HG02759 (cell line): ENCODE results near the gene TMPRSS2.
A peak's percentile ranks its signal among the peaks of the same experiment; 100 is the strongest.

Experiments
- ATAC-seq: cut with Tn5 transposase; IDR thresholded peaks from one replicate; pipeline ENCODE4 v1.9.1; 2021; ENCODE audit warnings: mild to moderate bottlenecking, moderate library complexity; ENCODE audit not compliant: unreplicated experiment

The TMPRSS2 gene

DNA sequence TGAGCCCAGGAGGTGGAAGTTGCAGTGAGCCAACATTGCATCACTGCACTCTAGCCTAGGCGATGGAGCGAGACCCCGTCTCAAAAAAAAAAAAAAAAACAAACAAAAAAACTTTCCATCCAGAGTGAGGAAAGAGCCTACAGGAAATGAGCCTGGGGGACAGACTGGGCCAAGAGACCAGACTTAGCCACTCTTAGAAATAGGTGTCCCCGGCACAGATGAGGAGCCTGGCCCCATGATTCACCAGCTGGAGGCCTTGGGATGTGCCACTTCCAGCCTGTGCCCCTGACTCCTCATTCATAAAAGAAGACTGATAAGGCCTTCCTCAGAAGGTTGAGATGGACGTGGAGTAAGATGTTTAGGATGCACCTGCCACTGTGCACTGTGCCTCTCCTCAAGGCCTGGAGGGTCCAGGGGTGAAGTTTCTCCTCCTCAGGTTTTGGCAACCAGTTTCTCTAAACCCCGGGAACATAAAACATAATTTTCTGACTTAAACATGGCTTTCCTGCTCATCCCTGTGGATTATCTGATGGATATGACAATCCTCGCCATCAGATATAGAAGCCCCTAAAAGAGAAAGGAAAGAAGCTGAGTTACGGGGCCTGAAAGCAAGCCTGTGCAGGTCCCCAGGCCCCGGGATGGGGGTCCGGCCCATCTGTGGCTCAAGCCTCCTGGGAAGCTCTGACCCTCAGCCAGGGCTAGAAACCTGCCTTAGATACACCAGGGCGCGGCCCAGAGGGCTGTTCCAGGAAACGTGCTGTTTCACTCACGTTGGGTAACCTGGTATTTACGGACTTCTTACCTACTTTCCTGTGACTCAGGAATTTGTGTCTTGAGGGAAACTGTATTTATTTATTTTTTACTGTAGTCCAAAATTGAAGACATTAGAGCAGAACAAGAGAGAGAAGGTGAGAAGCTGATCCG is 55.9 kb downstream of the TMPRSS2 start:
- no peak for ATAC-seq

DNA sequence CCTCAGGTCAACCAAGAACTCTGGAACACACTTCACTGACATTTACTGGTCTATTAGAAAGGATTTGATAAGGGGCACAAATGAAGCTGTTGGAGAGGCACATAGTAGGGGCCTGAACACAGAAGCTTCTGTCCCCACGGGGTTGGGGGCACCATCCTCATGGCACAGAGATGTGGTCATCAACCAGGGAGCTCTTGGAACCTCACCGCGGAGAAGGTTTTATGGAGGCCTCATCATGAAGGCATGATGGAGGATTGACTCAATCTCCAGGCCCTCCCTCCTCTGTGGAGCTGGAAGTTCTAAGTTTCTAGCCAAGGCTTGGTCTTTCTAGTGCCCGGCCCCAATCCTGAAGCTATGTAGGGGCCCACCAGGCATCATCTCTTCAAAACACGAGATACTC is 58.3 kb downstream of the TMPRSS2 start:
- ATAC-seq, result no peak

DNA sequence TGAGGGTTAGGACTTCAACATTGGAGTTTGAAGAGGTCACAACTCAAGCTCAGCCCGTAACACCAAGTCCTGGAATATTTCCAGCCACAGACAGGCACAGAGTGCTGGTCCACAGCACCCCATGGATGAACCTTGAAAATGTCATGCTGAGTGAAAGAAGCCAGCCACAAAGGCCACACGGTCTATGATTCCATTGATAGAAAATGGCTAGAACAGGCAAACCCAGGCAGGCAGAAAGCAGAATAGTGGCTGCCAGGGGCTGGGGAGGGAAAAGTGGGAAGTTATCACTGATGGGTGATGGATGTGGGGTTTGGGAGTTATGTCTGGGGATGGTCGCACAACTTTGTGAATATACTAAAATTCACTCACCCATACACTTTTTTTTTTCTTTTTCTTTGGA is 60.6 kb downstream of the TMPRSS2 start:
- ATAC-seq, result no peak

DNA sequence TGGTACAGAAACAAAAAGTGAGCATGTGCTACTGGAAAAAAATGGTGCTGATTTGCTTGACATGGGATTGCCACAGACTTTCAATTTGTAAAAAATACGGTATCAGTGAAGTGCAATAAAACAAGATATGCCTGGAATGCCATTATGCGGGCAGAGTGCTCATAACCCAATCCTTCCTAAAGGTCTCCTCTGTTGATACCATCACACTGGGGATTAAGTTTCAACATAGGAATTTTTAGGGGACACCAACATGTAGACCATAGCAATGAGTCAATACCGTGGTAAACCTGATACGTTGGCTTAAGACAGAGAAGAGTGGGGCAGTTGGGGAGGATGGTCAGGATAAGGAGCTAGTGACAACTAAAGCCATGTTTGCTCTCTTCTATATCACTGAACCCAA is 61.4 kb downstream of the TMPRSS2 start:
- no peak for ATAC-seq

DNA sequence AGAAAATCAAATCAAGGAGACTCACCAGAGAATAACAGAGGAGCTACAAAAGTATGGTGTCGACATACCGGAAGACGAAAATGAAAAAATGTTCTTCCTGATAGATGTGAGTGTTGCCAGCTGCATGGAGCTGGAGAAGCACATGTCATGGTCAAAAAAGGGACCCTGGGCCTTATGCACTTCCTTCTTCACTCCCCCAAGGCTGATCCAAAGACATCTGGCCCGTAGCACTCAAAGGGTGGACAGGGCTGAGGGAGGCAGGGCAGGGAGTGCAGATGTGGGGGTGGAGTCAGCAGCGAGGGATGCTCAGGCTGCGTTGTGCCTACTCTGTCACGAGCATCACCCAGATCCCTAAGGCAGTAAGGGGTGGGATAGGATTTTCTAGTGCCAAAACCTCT is 62.5 kb downstream of the TMPRSS2 start:
- ATAC-seq, result no peak

- ATAC-seq, result no peak
Measured at GRCh38 chr21:41444703-41445464, 63.1 kb downstream of the TMPRSS2 start.

DNA sequence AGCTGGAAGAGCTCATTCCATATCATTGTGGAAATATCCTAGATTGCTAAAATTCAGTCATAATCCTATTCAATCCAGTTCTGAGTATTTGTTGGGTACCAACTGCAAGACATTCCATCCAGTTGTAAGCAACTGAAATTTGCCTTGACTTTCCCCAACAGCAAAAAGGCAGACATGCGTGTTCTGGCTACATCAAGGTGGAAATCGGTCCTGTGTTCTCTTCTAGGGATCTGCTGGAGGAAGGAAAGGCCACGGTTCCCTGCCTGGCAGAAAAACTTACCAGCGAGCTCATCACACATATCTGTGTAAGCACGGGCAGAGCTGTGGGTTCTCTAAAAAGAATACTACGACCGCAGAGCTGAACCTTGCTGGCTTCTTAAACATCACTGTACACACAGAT is 64.4 kb downstream of the TMPRSS2 start:
- ATAC-seq, result no peak

DNA sequence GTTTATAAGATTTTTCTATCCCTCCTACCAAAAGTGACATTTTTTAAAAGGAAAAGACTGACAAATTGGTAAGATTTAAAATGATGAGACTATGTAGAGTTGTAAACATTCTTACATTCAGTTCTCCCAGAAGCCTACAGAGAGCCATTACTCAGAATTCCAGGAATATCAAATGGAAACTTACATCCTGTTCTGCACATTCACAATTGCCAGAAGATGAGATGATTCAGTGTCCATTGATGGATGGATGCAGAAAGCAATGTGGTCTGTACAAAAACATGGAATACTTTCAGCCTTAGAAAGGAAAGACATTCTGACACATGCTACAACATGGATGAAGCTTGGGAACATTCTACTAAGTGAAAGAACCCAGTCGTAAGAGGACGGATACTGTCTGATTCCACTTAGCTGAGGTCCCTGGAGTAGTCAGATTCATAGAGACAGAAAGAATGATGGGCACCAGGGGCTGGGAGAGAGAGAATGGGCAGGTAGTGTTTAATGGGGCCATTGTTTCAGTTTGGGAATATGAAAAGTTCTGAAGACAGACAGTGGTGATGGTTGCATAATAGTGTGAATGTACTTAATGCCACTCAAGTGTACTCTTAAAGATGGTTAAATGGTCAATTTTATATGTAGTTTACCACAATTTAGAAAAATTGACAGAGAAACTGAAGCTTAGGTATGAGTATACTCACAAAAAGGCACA is 65.3 kb downstream of the TMPRSS2 start:
- no peak for ATAC-seq

DNA sequence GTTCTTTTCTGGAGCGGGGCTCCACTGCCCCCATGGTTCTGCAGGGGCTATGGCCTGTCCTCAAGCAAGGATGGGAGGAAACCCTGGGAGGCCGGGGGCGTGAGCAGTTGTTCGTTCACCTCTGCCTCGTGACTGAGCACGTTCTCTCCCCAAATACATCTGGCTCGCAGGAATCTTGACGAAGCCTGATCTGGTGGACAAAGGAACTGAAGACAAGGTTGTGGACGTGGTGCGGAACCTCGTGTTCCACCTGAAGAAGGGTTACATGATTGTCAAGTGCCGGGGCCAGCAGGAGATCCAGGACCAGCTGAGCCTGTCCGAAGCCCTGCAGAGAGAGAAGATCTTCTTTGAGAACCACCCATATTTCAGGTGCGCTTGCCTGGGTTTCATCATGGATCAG is 66.4 kb downstream of the TMPRSS2 start:
- no peak for ATAC-seq

DNA sequence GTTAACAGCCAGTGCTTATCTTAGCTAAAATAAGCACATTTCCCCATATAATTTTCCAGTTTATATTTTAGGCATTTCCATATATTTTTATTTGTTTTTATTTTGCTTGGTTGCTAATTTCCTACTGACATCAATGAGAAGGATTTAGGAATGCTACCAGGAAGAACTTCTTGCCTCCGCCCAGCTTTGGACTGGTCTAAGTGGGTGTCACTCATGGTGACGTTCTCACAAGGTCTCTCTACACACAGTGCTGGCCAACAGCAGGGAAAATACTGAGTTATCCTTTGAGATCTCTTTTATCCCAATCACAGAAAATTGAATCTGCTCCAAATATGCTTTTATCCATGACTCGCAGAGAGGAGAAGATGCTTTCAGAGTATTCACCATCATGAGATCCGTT is 68.7 kb downstream of the TMPRSS2 start:
- ATAC-seq, result no peak

GRCh38 chr21:41438425-41439113 is 69.4 kb downstream of the TMPRSS2 start:
- ATAC-seq, result no peak

DNA sequence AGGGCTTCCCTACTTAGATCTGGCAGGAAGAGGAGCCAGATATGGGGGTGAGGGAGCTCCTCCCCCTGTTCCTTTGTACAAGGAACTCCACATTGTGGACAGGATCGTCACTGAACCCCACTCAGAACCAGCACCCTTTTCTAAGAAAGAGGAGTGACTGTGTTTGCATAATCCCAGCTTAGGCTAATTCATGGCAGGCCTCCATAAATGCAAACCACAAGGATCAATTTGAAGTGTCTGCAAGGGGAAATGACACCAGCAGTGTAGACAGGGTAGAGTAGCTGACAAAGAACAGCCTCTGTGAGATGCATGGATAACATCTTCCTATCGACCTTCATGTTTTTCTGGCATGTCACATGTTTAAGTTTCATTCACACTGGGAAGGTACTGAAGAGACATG is 70.2 kb downstream of the TMPRSS2 start:
- ATAC-seq, result no peak

DNA sequence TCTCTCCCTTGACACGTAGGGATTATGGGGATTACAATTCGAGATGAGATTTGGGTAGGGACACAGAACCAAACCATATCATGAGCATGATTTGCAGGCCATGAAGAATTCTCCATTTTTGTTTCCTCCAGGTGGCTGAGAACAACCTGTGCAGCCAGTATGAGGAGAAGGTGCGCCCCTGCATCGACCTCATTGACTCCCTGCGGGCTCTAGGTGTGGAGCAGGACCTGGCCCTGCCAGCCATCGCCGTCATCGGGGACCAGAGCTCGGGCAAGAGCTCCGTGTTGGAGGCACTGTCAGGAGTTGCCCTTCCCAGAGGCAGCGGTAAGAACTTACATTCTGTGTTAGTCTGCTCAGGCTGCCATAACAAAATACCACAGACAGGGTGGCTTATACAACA is 72.3 kb downstream of the TMPRSS2 start:
- no peak for ATAC-seq

- no peak for ATAC-seq
Measured at GRCh38 chr21:41433566-41433965, 74.4 kb downstream of the TMPRSS2 start.

DNA sequence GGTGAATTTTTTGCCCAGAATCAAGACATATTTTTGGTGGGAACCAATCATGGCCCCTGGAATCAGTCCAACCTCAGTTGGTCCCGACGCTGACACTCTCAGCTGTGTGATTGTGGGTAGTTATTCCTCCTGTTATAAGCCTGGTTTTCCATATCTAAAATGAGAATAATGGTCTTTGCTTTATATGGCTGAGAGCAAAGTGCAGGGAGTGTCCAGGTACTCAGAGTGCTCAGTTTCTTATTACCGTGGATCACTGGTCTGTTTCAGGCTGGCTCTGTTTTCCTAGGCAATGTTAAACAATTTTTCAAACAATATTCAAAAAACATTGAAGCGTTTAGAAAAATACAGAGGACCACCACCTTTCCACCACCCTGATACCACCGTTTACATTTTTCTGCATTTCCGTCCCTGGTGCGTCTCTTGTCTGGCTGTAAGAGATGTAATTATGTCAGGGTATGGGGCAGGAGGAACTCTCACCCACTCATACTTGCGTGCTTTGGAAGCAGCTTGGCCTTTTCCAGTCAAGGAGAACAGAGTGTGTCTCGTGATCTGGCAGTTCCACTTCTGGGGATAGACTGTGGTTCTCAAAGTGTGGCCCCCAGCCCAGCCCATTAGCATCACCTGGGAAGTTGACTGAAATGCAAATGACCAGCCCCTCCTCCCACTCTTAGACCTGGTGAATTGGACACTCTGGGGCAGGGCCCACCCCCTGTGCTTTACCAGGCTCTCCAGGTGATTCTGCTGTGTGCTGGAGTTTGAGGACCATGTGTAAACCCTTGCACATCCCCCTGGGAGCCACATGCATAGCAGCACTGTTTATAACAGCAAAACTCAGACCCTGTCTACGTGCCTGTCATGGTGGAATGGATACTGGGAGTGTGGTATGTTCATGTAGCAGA is 75.1 kb downstream of the TMPRSS2 start:
- no peak for ATAC-seq

GRCh38 chr21:41431788-41432548 is 76.0 kb downstream of the TMPRSS2 start:
- ATAC-seq, result peak; percentile 92

DNA sequence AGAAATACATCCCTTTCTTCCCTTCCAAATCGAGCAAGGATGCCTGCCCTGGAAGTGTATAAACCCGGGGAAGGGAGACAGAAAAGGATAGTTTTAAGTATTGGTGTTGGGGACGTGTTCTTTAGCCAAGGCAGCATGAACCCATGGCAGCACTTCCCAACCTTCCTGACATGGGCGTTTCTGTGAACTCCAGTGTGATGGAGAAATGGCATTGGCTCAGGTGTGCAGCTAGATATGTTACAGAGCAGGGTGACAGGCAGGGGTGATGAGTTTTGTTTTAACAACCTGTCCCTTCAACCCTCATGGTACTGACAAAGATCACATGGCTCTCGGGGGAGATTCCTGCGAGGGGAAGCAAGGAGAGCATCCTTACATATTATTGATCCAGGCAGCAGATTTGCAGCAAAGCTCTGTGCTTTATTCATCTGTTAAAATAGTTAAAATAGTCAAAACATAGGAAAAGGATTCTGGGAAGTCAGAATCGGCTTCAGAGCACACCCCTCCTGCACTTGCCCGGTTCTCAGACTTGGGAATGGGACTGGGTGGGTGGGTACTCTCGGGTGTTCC is 78.0 kb downstream of the TMPRSS2 start:
- ATAC-seq, result no peak

GRCh38 chr21:41429305-41429704 is 78.7 kb downstream of the TMPRSS2 start:
- ATAC-seq, result no peak

DNA sequence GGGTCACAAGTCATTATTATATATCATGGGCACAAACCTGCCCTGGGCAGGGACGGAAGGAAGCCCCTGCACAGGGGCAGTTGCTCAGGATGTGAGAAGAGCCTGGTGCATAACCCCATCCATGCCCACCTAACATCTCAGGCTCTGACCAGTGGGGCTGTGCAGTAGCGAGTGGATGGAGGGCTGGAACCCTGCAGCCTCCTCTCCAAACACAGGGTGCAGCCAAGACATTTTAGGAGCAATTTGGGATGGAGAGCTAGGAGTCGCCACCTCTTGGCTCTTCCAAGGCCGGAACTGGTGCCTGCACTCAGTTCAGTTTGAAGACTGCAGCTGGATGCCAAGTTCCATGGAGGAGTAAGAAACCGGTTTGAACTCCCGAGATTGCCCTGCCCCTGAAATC is 79.1 kb downstream of the TMPRSS2 start:
- no peak for ATAC-seq
